NCI-H2196 (cell line): ENCODE data around the gene SHISA6.

Experiments
- DNase-seq: peaks from one replicate; lab custom pipeline; 2025; ENCODE audit not compliant: unreplicated experiment; lab: John Stamatoyannopoulos, UW

Gene SHISA6

DNA sequence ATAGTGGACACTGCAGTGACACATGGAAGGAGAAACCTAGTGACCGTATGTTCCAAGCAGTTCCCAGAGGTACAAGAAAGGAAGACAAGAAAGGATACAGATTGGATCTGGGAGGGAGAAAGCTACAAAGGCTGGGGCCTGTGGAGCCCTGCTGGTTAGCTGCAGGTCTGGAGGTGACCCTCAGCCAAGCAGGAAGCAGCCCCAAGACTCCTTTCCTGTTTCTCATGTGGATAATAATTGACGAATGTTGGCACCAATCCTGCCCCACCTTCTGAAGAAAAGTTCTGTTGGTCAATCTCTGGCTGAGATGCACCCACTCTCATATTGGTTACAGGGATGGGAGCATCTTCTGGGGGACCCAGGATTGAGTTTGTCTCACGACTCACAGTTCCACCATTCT is 99.8 kb downstream of the SHISA6 start:
- no peak for DNase-seq

DNA sequence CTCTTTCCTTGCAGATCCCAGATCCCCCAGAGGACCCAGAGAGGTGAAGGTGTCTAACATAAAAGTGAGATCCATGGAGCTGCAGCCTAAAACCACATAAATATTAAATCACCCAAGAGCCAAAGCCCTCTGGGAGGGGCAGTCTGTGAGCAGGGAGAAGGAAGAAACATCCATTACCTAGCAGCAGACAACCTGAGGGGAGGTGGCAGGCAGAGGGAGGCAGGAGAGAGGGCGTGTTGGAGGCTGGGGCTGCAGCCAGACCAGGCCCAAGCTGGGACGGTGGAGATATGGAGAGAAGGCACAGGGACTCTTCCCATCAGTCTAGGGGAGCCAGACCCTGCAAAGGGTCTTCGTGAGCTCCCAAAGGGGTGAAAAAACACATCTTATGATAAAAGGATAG is 101.1 kb downstream of the SHISA6 start:
- no peak for DNase-seq

DNA sequence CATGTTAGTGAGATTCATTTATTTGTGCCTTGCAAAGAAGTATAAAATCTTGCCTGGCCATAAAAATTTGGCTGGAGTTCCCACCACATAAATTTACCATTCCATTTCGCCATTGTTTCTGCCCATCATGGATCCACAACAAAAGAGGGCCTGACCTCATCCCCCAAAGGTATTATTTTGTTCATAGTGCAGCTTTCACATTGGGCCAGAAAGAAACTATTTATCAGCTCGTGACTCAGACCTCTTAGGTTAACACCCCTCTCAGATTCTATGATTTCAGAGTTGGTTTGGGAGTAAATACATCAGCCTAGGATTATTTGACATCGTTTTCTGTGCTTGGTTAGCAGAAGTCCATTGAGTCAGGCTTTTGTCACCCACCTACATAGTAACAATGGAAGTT is 108.1 kb downstream of the SHISA6 start:
- no peak for DNase-seq

DNA sequence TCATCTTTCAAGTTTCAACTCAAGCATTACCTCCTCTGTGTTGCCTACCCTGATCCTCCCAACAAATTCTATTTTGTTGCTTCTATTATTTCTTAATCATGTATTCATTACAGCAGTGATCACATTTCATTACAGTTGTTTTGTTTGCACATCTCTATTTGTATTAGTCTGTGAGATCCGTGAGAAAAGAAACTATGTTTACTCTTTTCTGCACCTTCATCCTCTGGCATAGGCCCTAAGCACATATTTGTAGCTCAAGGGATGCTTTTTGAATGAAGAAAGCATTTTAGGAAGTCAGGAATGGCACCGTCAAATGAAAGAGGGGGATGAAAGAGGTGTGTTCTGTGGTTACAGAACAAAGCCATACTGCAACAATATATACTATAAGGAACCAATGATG is 110.5 kb downstream of the SHISA6 start:
- DNase-seq = no peak

DNA sequence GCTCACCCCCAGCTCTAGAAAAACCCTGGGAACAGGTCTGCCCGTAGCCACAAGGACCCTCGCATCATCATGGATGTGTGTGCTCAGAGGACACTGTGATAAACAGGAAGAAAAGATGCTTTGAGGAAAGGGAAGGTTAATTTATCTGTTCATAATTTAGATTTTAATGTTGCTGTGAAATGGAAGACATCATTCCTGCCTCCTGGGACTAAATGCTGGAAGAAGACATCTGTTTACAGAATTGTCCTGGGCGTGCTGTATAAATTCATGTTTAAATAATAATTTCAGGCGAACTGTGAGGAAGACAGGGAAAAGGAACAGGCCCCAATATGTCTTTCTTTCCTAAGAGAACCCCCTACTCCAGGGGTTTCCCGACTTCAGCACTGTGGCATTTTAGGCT is 112.6 kb downstream of the SHISA6 start:
- no peak for DNase-seq

GRCh38 chr17:11356371-11356770 is 115.4 kb downstream of the SHISA6 start:
- DNase-seq = no peak

DNA sequence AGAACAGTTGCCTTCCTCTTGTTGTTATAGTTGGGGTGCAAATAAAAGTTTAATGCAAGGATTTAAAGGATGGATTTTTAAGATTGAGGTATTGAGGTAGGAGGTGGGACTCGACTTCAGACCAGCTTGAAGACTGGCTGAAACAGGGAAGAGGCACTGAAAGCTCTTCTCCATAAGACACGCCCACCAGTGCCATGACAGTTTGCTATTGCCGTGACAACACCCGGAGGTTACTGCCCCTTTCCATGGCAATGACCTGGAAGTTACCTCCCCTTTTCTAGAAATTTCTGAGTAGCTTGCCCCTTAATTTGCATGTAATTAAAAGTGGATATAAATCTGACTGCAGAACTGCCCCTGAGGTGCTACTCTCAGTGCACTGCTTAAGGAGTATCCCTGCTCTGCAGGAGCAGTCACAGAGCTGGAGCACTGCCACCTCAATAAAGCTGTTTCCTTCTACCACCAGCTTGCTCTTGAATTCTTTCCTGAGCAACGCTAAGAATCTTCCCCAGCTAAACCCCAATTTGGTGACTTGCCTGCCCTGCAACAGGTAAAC is 122.6 kb downstream of the SHISA6 start:
- DNase-seq = no peak

DNA sequence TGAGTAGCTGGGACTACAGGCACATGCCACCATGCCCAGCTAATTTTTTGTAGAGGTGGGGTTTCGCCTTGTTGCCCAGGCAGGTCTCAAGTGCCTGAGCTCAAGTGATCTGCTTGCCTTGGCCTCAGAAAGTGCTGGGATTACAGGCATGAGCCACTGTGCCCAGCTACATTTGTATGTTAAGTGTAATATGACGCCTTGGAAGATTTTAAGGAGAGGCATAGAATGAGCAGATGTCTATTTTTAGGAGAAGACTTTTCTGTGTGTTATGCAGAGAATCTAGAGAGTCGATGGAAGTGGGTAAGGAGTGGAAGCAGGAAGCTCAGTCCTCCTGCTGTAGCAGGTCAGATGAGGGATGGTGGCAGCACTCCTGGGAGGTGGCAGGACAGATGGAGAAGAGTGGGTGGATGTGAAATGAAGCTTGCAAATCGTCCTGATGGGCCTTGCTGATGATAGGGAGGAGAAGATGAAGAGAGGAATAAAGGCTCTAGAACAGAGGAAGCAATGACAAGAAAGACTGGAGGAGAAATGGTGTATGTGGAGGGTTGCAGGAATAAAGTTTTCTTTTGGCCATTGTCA is 125.3 kb downstream of the SHISA6 start:
- no peak for DNase-seq

- no peak for DNase-seq
These were observed 128.6 kb downstream of the SHISA6 start for GRCh38 chr17:11369575-11369974.

DNA sequence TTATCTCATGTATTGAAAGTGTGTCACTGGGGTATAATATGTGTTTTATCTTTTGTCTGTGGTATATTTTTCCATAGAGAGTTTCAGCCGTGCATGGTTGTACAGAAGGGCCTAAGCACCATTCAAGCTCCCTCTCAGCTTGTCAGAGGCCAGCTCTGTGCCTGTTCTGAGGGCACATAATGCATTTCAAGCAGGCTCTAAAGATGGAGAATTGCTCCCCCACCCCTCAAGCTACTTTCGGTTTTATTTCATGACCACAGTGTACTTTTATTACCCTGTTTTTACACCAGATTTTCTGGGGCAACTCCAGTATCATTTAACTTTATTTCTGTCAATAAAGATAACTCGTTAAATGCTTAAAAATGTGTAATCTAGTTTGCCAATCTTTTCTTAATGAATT is 131.7 kb downstream of the SHISA6 start:
- DNase-seq = no peak

GRCh38 chr17:11378506-11378905 is 137.5 kb downstream of the SHISA6 start:
- no peak for DNase-seq

DNA sequence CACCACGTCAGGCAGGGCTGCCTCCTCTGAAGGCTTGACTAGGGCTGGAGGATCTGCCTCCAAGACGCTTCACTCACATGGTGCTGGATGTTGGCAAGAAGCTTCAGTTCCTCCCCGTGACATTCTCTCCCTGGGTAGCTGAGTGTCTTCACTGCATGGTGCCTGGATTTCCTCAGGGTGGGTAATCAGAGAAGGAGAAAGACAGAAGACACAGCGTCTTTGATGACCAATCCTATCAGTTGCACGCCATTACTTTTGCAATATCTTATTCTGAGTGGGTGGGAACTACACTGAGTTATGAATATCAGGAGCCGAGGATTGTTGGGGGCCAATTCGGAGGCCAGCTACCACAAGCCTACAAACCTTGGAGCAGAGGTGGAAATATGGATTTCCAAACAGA is 139.7 kb downstream of the SHISA6 start:
- DNase-seq = no peak

DNA sequence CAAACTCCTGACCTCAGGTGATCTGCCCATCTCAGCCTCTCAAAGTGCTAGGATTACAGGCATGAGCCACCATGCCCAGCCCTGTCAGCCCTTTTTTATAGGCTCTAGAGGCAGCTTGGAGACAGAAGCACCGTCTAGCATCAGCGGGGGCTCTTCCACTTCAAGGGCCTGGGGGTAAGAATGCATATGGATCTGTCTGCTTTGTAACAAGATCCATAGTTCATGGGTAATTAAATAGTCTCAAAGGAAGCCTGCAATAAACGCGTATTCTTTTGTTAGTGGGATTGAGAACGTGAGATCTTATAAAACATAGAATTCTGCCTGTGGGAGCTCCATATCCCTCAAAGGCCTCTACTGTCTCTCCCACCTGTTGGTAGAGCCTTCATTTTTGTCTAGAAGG is 142.1 kb downstream of the SHISA6 start:
- DNase-seq = no peak

- no peak for DNase-seq
These were observed 143.1 kb downstream of the SHISA6 start for GRCh38 chr17:11384131-11384530.

- DNase-seq = no peak
These were observed 146.6 kb downstream of the SHISA6 start for GRCh38 chr17:11387610-11388009.

DNA sequence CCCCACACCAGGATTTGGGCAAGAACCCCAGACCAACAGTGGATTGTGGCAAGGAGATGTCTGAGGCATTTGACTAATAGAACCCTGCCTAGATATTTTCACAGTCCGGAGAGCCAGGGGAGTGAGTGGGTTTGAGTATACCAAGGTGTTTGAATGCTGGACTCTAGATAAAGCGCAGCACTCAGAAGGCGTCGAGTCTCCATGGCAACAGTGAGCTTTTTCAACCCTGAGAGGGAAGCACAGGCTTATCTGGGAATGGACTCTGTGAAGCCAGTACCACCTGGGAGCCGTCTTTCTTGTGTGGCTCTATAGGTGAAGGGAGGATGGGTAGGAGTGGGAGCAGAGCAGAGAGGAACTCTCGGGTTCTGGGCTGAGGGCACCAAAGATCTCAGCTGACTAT is 147.0 kb downstream of the SHISA6 start:
- DNase-seq = no peak

DNA sequence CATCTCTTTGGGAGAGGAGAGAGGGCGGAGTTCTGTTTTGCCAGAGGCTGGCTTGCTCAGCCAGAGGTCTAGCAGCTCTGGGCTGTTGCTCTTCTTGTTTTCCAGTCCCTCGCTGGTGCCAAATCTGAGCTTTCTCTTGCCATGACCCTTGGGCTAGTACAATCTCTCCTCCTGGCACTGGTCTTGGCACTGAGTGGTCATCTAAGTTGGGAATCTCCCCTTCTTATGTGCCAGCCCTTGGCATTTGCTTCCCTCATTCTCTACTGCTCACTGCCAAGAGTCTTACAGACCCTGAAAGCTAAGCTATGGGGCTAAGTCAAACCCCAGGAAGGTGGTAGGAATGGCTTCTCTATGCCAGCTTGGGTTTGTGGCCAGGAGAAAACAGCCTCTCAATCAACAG is 148.6 kb downstream of the SHISA6 start:
- no peak for DNase-seq

GRCh38 chr17:11391134-11391533 is 150.1 kb downstream of the SHISA6 start:
- no peak for DNase-seq

GRCh38 chr17:11404431-11405276 is 163.6 kb downstream of the SHISA6 start:
- no peak for DNase-seq

DNA sequence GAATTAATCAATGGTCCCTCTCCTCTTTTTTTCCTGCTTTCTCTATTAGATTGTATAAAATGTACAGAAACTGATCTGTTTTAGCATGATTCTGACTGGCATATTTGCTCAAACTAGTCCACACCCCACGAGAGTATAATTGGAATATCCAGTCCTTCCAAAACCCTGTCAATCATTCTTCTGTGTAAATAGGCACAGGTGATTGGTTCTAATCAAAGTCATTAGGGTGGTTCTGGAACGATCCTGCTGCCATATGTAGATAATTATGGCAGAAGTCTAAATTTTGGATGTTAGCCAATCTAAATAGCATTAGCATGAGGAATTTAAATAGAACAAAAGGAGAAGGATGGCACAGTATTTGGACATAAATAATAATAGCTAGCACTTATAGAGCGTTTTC is 165.7 kb downstream of the SHISA6 start:
- DNase-seq = no peak

DNA sequence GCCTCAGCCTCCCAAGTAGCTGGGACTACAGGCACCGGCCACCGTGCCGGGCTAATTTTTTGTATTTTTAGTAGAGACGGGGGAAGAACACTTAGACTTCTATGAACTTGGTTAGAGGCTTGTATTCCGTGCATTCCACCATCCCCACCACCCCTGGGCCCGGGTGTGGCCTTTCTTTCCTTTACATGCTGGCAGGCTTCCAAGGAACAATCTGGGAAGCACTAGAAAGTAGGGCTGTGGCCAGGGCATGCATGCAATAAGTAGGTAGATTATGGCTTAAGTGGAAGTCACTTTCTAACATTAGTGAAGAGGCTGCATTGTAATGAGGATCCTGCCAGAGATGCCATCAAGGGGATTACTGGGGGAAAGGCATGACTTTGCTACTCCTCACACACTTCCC is 171.6 kb downstream of the SHISA6 start:
- no peak for DNase-seq

- no peak for DNase-seq
These were observed 177.3 kb downstream of the SHISA6 start for GRCh38 chr17:11418342-11418741.

- DNase-seq = no peak
These were observed 189.7 kb downstream of the SHISA6 start for GRCh38 chr17:11430751-11431150.
